ENCODE results near the gene BEND6.

Gene BEND6

GRCh38 chr6:56965126-56965525 lies 10.2 kb downstream of the BEND6 start:
- no peak for DNase-seq (ENCODE audit: low read depth)
- H3K4me3 ChIP-seq (ENCODE audit: low read depth, low read length), result no peak overlapping the region
- TF ChIP-seq MYC (IDR thresholded peaks at IDR 0.05; ENCODE audit: low read depth, low read length) (no peak), CTCF (IDR thresholded peaks at IDR 0.05; ENCODE audit: low read depth, low read length) (no peak), MAX (IDR thresholded peaks at IDR 0.05; ENCODE audit: low read depth, low read length) (no peak)

GRCh38 chr6:56970849-56971248 lies 15.9 kb downstream of the BEND6 start:
- H3K4me3 ChIP-seq (ENCODE audit: low read depth, low read length), result no peak overlapping the region
- DNase-seq (ENCODE audit: low read depth), result no peak
- TF ChIP-seq POLR2A (IDR thresholded peaks at IDR 0.05; ENCODE audit: extremely low read depth, insufficient read length) (no peak), CTCF (IDR thresholded peaks at IDR 0.05; ENCODE audit: low read depth, low read length) (no peak), MAX (IDR thresholded peaks at IDR 0.05; ENCODE audit: low read depth, low read length) (no peak), MYC (IDR thresholded peaks at IDR 0.05; ENCODE audit: low read depth, low read length) (no peak)

GRCh38 chr6:56977192-56977591 lies 22.3 kb downstream of the BEND6 start:
- no peak for DNase-seq (ENCODE audit: low read depth)
- TF ChIP-seq MAX (IDR thresholded peaks at IDR 0.05; ENCODE audit: low read depth, low read length) (no peak), MYC (IDR thresholded peaks at IDR 0.05; ENCODE audit: low read depth, low read length) (no peak), CTCF (IDR thresholded peaks at IDR 0.05; ENCODE audit: low read depth, low read length) (no peak), POLR2A (IDR thresholded peaks at IDR 0.05; ENCODE audit: extremely low read depth, insufficient read length) (no peak)
- H3K4me3 ChIP-seq (ENCODE audit: low read depth, low read length), result no peak overlapping the region

- H3K4me3 ChIP-seq (ENCODE audit: low read depth, low read length), result no peak overlapping the region
- no peak for DNase-seq (ENCODE audit: low read depth)
- TF ChIP-seq POLR2A (IDR thresholded peaks at IDR 0.05; ENCODE audit: extremely low read depth, insufficient read length), result no peak
- no peak for TF ChIP-seq MAX (IDR thresholded peaks at IDR 0.05; ENCODE audit: low read depth, low read length)
- TF ChIP-seq CTCF (IDR thresholded peaks at IDR 0.05; ENCODE audit: low read depth, low read length), result no peak
- TF ChIP-seq MYC (IDR thresholded peaks at IDR 0.05; ENCODE audit: low read depth, low read length), result no peak
These were observed 23.6 kb downstream of the BEND6 start for GRCh38 chr6:56978530-56978929.

GRCh38 chr6:56984361-56984760 lies 29.5 kb downstream of the BEND6 start:
- H3K4me3 ChIP-seq (ENCODE audit: low read depth, low read length), result no peak overlapping the region
- peak; percentile 83 for DNase-seq (ENCODE audit: low read depth)
- TF ChIP-seq MAX (IDR thresholded peaks at IDR 0.05; ENCODE audit: low read depth, low read length) (peak; percentile 79), CTCF (IDR thresholded peaks at IDR 0.05; ENCODE audit: low read depth, low read length) (no peak), MYC (IDR thresholded peaks at IDR 0.05; ENCODE audit: low read depth, low read length) (peak; percentile 29; the same call in 1 of the 2 replicates), POLR2A (IDR thresholded peaks at IDR 0.05; ENCODE audit: extremely low read depth, insufficient read length) (no peak)

GRCh38 chr6:56984884-56985283 lies 30.0 kb downstream of the BEND6 start:
- no peak for DNase-seq (ENCODE audit: low read depth)
- TF ChIP-seq MAX (IDR thresholded peaks at IDR 0.05; ENCODE audit: low read depth, low read length) (no peak), CTCF (IDR thresholded peaks at IDR 0.05; ENCODE audit: low read depth, low read length) (no peak), POLR2A (IDR thresholded peaks at IDR 0.05; ENCODE audit: extremely low read depth, insufficient read length) (no peak), MYC (IDR thresholded peaks at IDR 0.05; ENCODE audit: low read depth, low read length) (no peak)
- no peak overlapping the region for H3K4me3 ChIP-seq (ENCODE audit: low read depth, low read length)
